ENCODE measurements around the gene SLC47A1.

Gene SLC47A1

GRCh38 chr17:19531780-19532501 lies 1.7 kb upstream of the SLC47A1 start:
- DNase-seq (ENCODE audit: low read depth), result no peak
- no peak for TF ChIP-seq CTCF (conservative IDR thresholded peaks at IDR 0.05; ENCODE audit: low read depth, low read length)
- H3K4me3 ChIP-seq (ENCODE audit: low read depth, low read length), result no peak overlapping the region

- no peak for TF ChIP-seq CTCF (conservative IDR thresholded peaks at IDR 0.05; ENCODE audit: low read depth, low read length)
- no peak for DNase-seq (ENCODE audit: low read depth)
- peak overlapping the region; percentile 17 for H3K4me3 ChIP-seq (ENCODE audit: low read depth, low read length)
Observed at GRCh38 chr17:19533036-19533717, 477 bp upstream of the SLC47A1 start.

- DNase-seq (ENCODE audit: low read depth), result peak; percentile 28
- peak overlapping the region; percentile 48 for H3K4me3 ChIP-seq (ENCODE audit: low read depth, low read length)
- TF ChIP-seq CTCF (conservative IDR thresholded peaks at IDR 0.05; ENCODE audit: low read depth, low read length), result no peak
Observed at GRCh38 chr17:19534562-19535149, 1.0 kb downstream of the SLC47A1 start.

GRCh38 chr17:19537111-19537510 lies 3.5 kb downstream of the SLC47A1 start:
- no peak for TF ChIP-seq CTCF (conservative IDR thresholded peaks at IDR 0.05; ENCODE audit: low read depth, low read length)
- H3K4me3 ChIP-seq (ENCODE audit: low read depth, low read length), result no peak overlapping the region
- DNase-seq (ENCODE audit: low read depth), result no peak

- H3K4me3 ChIP-seq (ENCODE audit: low read depth, low read length), result no peak overlapping the region
- no peak for TF ChIP-seq CTCF (conservative IDR thresholded peaks at IDR 0.05; ENCODE audit: low read depth, low read length)
- DNase-seq (ENCODE audit: low read depth), result no peak
Observed at GRCh38 chr17:19538095-19539039, 4.7 kb downstream of the SLC47A1 start.

GRCh38 chr17:19539040-19539399 lies 5.4 kb downstream of the SLC47A1 start:
- no peak for TF ChIP-seq CTCF (conservative IDR thresholded peaks at IDR 0.05; ENCODE audit: low read depth, low read length)
- no peak overlapping the region for H3K4me3 ChIP-seq (ENCODE audit: low read depth, low read length)
- DNase-seq (ENCODE audit: low read depth), result no peak

Data from choroid plexus epithelial cell (primary cell).